GM12891 (cell line): ENCODE data around the gene TMEM38A.
A peak's percentile ranks its signal among the peaks of the same experiment; 100 is the strongest.

Source experiments
- PAX5 ChIP-seq: IDR thresholded peaks from 2 replicates; pipeline ENCODE4 v1.6.1; 2011; ENCODE audit warnings: low read length, moderate library complexity, mild to moderate bottlenecking; ENCODE audit not compliant: insufficient read depth, severe bottlenecking
- POLR2A ChIP-seq: IDR thresholded peaks from 2 replicates; pipeline ENCODE4 v1.6.1; 2011; ENCODE audit warnings: low read depth, low read length, control low read depth
- POLR2AphosphoS5 ChIP-seq: IDR thresholded peaks from 2 replicates; pipeline ENCODE4 v1.6.1; 2011; ENCODE audit warnings: low read depth, low read length, control low read depth
- POU2F2 ChIP-seq: IDR thresholded peaks from 2 replicates; pipeline ENCODE4 v1.6.1; 2011; ENCODE audit warnings: low read depth, mild to moderate bottlenecking, control low read depth, low read length, moderate library complexity
- SPI1 ChIP-seq: IDR thresholded peaks from 2 replicates; pipeline ENCODE4 v1.6.1; 2011; ENCODE audit warnings: low read depth, low read length, control low read depth
- TAF1 ChIP-seq: IDR thresholded peaks from 2 replicates; pipeline ENCODE4 v1.6.1; 2011; ENCODE audit warnings: low read depth, low read length, control low read depth

DNA sequence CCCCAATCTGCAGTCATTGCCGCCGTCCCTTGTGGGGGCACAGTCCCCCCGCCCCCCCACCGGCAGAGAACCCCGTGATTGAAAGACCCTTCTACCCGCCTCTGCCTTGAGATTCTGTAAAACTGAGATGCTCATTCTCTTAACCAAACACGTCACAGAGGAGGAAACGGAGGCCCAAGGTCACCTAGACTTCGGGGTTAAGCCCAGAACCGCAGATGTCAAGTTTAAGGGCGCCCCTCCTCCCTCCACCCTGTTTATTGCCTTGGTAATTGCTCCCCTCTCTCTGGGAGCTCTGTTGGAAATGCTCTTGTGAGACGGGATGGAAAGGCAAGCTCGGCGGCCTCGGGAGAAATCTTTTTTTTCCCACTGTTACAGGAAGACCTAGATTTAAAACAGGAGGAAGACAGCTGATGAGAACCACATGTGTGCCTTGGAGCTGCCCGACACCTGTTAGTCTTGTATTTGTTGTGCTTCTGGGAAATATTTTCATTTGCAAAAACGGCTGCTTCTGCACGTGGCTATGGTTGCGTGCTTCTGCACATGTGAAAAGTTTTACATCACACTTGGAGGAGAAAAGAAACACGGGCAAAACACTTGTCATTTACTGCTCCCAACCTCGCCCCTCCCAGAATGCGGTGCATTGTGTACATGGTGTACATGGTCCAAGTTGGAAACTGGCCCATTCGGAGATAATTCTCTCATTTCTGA lies 31.8 kb upstream of the TMEM38A start:
- TF ChIP-seq POLR2AphosphoS5 (0 out of 2 replicates have a peak, but pooled peaks have one; percentile 46), TAF1 (no peak), POLR2A (no peak; the same call in 1 of the 2 replicates), SPI1 (no peak), POU2F2 (no peak), PAX5 (no peak)
